Activated T-helper 2 cell treated with anti-CD3 and anti-CD28 coated beads, Interferon-gamma antibody, Interleukin-2, Interleukin-4, amounts not matched to agents 10 μg/mL and 5 μg/mL and 100 μg/mL, durations not matched to agents 14 hours and 24 hours and 36 hours (primary cell): Measurements from ENCODE around the gene MTHFD1L. TPM values are rescaled to one million over a fixed set of nuclear protein-coding genes. Genes with fewer than 3 reads are reported as not detected.

Experiments
- DNase-seq: peaks from one replicate; pipeline ENCODE4 v3.0.0; 2021; ENCODE audit warnings: low spot score
- H3K27ac Mint-ChIP-seq: one replicate; pipeline ENCODE4 v1.8.0; 2021; ENCODE audit warnings: mixed read lengths
- H3K27me3 Mint-ChIP-seq: one replicate; pipeline ENCODE4 v1.8.0; 2021; ENCODE audit warnings: low read depth, mixed read lengths
- H3K36me3 Mint-ChIP-seq: one replicate; pipeline ENCODE4 v1.8.0; 2021; ENCODE audit warnings: low read depth, mixed read lengths
- H3K4me1 Mint-ChIP-seq: one replicate; pipeline ENCODE4 v1.8.0; 2021; ENCODE audit warnings: low read depth, mixed read lengths
- H3K4me3 Mint-ChIP-seq: one replicate; pipeline ENCODE4 v1.8.0; 2021; ENCODE audit warnings: low read depth, mild to moderate bottlenecking, moderate library complexity, mixed read lengths
- H3K9me3 Mint-ChIP-seq: one replicate; pipeline ENCODE4 v1.8.0; 2021; ENCODE audit warnings: mixed read lengths
- intact Hi-C: fragments of 100-400 bp; cut with micrococcal nuclease; formaldehyde crosslinking; loops from one replicate; pipeline ENCODE4 v1.15.1; 2023
- total RNA-seq: library from RNA; stranded (reverse); gene quantifications from 2 replicates; pipeline ENCODE4 v1.2.3, GENCODE V29; 2022

The MTHFD1L gene
- total RNA-seq, 1 donor from 2014 or later, result 93.4 TPM

DNA sequence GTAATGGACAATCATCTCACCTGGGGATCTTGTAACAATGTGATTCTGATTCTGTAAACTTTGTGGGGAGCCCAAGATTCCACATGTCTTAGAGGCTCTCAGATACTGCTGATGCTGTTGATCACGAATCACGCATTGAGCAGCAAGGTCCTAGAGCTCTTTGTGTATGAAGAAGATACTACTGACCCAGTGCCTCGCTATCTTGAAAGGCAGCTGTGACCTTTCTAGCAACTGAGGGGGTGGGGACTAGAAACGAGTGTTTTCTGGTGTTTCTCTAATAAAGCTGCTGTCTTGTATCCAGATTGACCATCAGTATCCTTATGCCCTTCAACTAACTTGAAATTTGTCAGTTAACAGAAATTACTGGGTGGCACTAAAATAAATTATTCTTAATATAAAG is 142.9 kb downstream of the MTHFD1L start:
- Mint-ChIP-seq H3K36me3 (peaks cover 31% of the 10 kb centered on the region), H3K4me3 (no peak overlapping the region), H3K27me3 (no peaks in the 10 kb centered on the region), H3K4me1 (peaks cover 29% of the 10 kb centered on the region), H3K27ac (no peak overlapping the region), H3K9me3 (no peaks in the 10 kb centered on the region)
- DNase-seq, result no peak
- intact Hi-C loops, result no loop called here

GRCh38 chr6:151009576-151009975 is 144.1 kb downstream of the MTHFD1L start:
- DNase-seq, result no peak
- intact Hi-C loops, result no loop called here
- no peak overlapping the region for H3K27ac Mint-ChIP-seq
- no peak overlapping the region for H3K4me3 Mint-ChIP-seq
- H3K36me3 Mint-ChIP-seq, result peaks cover 30% of the 10 kb centered on the region
- no peaks in the 10 kb centered on the region for H3K27me3 Mint-ChIP-seq
- H3K4me1 Mint-ChIP-seq, result peaks cover 24% of the 10 kb centered on the region
- no peaks in the 10 kb centered on the region for H3K9me3 Mint-ChIP-seq

- Mint-ChIP-seq H3K4me3 (no peak overlapping the region), H3K9me3 (no peaks in the 10 kb centered on the region), H3K27me3 (no peaks in the 10 kb centered on the region), H3K27ac (no peak overlapping the region), H3K4me1 (peaks cover 20% of the 10 kb centered on the region), H3K36me3 (peaks cover 34% of the 10 kb centered on the region)
- intact Hi-C loops, result no loop called here
- no peak for DNase-seq
Observed at GRCh38 chr6:151010071-151010470, 144.6 kb downstream of the MTHFD1L start.

- Mint-ChIP-seq H3K36me3 (peaks cover 32% of the 10 kb centered on the region), H3K27me3 (no peaks in the 10 kb centered on the region)
Observed at GRCh38 chr6:151012321-151013294, 147.1 kb downstream of the MTHFD1L start.

DNA sequence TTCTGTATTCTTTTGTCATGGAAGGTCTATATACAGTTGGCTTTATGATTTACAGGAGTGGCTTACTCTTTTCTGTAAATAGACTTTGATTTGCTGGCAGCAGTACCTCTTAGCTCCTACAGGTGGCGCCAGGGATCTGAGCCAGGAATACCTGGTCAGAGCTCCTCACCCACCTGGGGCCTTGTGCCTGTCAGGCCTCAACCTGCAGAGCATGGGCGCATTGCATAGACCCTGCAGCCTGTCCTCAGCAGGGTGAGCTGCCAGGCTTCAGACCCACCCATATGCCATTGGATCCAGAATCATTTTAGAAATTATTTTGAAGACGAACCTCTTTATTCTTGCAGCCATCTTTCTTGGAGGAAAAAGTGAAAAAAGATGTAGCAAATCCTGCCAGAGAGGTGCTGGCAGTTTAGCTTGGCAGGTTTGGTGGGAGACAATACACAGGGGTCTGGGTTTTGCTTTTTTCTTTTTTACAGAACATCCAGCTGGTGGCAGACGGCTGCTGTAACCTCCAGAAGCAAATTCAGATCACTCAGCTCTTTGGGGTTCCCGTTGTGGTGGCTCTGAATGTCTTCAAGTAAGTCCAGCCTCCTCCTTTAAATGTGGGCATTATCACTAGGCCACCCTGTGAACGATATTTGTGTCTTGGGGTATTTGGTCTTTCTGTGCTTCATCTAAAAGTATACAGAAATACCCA is 149.1 kb downstream of the MTHFD1L start:
- DNase-seq, result peak; percentile 51
- intact Hi-C loops, result loop anchor here (1.0 kb wide), 2 partner anchors 310 to 321 kb away; no protein-coding TSS in a partner anchor
- Mint-ChIP-seq H3K27me3 (no peaks in the 10 kb centered on the region), H3K4me3 (no peak overlapping the region), H3K4me1 (peaks cover 4% of the 10 kb centered on the region), H3K27ac (no peak overlapping the region), H3K9me3 (no peaks in the 10 kb centered on the region), H3K36me3 (peaks cover 27% of the 10 kb centered on the region)

More at GRCh38 chr6:151012321-151013294, 147.1 kb downstream of the MTHFD1L start:
- DNase-seq, result no peak
- Mint-ChIP-seq H3K9me3 (no peaks in the 10 kb centered on the region), H3K4me3 (no peak overlapping the region), H3K27ac (no peak overlapping the region), H3K4me1 (peaks cover 4% of the 10 kb centered on the region)
- intact Hi-C loops, result no loop called here

DNA sequence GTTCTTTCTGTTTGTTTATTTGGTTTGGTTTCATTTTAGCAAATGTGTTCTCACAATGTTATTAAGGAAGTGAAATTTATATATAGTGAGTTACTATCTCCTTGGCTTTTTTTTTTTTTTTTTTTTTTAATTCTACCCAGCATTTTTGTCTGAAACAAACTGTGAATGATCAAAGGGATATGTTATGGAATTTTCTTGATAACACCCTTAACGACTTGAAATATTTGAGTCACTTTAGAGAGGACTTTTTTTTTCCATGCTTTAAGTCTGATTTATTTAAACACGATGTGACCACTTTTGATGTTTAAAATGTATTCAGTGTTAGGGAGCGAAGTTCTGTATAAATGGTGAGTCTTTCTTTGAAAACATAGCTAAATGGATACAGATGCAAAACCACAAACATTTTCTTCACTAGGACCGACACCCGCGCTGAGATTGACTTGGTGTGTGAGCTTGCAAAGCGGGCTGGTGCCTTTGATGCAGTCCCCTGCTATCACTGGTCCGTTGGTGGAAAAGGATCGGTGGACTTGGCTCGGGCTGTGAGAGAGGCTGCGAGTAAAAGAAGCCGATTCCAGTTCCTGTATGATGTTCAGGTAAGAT is 149.7 kb downstream of the MTHFD1L start:
- Mint-ChIP-seq H3K4me3 (no peak overlapping the region), H3K36me3 (peaks cover 23% of the 10 kb centered on the region), H3K4me1 (peaks cover 4% of the 10 kb centered on the region), H3K27ac (no peak overlapping the region), H3K9me3 (no peaks in the 10 kb centered on the region), H3K27me3 (no peaks in the 10 kb centered on the region)
- DNase-seq, result no peak
- intact Hi-C loops, result no loop called here

DNA sequence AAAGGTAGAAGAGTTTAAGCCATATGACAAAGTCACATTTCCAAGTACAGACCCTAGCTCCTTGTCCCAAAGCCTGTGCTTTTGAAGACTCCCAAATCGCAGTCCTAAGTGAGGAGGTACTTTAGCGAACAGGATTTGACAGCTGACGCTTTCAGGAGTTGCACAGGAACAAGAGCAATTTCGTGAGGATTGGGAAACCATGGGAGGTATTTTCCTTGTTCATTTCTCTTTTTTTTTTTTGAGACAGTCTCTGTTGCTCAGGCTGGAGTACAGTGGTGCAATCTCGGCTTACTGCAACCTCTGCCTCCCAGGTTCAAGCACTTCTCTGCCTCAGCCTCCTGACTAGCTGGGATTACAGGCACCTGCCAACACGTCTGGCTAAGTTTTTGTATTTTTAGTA is 150.6 kb downstream of the MTHFD1L start:
- H3K27ac Mint-ChIP-seq, result no peak overlapping the region
- H3K27me3 Mint-ChIP-seq, result no peaks in the 10 kb centered on the region
- peaks cover 4% of the 10 kb centered on the region for H3K4me1 Mint-ChIP-seq
- H3K4me3 Mint-ChIP-seq, result no peak overlapping the region
- DNase-seq, result no peak
- peaks cover 26% of the 10 kb centered on the region for H3K36me3 Mint-ChIP-seq
- intact Hi-C loops, result no loop called here
- no peaks in the 10 kb centered on the region for H3K9me3 Mint-ChIP-seq

DNA sequence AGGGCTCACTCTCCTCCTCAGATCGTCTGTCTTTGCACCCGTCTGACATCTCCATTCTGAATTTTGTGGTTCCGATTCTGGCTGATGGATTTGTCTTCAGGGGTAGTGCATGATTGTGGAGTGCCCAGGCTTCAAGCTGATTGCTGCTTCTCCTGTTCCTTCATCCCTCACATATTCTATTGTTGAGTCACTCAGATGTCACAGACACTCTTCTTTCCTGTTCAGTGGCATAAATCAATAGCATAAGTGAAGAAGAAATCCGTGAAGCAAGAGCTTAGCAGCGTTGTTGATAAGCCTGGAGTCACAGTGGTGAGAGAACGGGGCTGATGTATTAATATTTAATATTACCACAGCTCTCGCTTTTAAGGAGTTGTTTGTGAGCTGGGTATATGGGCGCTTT is 152.5 kb downstream of the MTHFD1L start:
- Mint-ChIP-seq H3K4me3 (no peak overlapping the region), H3K9me3 (no peaks in the 10 kb centered on the region), H3K27ac (no peak overlapping the region), H3K4me1 (peaks cover 4% of the 10 kb centered on the region), H3K36me3 (peaks cover 31% of the 10 kb centered on the region), H3K27me3 (no peaks in the 10 kb centered on the region)
- intact Hi-C loops, result no loop called here
- DNase-seq, result no peak

- intact Hi-C loops, result no loop called here
- Mint-ChIP-seq H3K9me3 (no peaks in the 10 kb centered on the region), H3K4me1 (peaks cover 4% of the 10 kb centered on the region), H3K27ac (no peak overlapping the region), H3K4me3 (no peak overlapping the region), H3K36me3 (peaks cover 35% of the 10 kb centered on the region), H3K27me3 (no peaks in the 10 kb centered on the region)
- no peak for DNase-seq
Observed at GRCh38 chr6:151018911-151019782, 153.6 kb downstream of the MTHFD1L start.

DNA sequence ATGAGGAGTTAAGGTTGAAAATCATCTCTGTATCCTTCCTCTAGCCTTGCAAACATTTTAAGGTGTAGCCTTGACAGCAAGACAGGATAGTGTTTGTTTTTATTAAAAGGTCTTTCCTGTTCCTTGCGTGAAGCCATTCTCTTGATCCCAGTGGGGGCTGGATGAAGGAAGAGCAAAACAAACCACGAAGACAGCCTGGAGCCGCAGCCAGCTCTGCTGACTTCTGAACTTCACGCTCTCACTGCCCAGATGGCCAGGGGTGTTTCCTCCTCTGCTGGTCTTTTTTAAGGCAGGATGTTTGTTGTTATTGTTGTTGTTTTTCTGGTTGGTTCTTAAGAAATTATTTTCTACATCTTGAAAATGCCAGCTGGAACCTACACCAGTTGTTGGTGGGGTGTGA is 156.4 kb downstream of the MTHFD1L start:
- H3K4me3 Mint-ChIP-seq, result no peak overlapping the region
- intact Hi-C loops, result no loop called here
- no peak overlapping the region for H3K27ac Mint-ChIP-seq
- H3K36me3 Mint-ChIP-seq, result peaks cover 33% of the 10 kb centered on the region
- no peaks in the 10 kb centered on the region for H3K9me3 Mint-ChIP-seq
- no peaks in the 10 kb centered on the region for H3K4me1 Mint-ChIP-seq
- H3K27me3 Mint-ChIP-seq, result no peaks in the 10 kb centered on the region
- DNase-seq, result no peak

- Mint-ChIP-seq H3K36me3 (peaks cover 36% of the 10 kb centered on the region), H3K27ac (peak overlapping the region; percentile 39), H3K4me3 (no peak overlapping the region), H3K27me3 (no peaks in the 10 kb centered on the region), H3K4me1 (peaks cover 1% of the 10 kb centered on the region), H3K9me3 (peaks cover 2% of the 10 kb centered on the region)
- no peak for DNase-seq
- intact Hi-C loops, result no loop called here
Observed at GRCh38 chr6:151022492-151022891, 157.0 kb downstream of the MTHFD1L start.

DNA sequence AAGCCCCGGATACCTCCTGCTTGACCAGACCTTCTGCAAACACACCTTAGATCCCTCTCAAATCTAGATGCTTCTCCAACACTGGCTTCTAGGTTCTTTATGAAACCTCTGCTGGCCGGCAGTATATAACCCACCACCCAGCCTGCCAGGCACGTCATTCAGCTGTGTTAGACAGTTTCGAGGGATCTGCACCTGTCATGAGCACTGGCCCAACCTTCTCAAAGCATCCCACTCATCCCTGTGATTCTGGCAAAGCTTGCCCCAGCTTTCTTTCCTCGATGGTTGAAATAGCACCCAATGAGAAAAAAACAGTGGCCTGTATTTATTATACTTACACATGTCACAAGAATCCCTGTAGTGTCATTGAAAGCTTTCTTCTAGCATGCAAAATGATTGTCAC is 157.8 kb downstream of the MTHFD1L start:
- intact Hi-C loops, result no loop called here
- H3K36me3 Mint-ChIP-seq, result peaks cover 44% of the 10 kb centered on the region
- H3K4me3 Mint-ChIP-seq, result no peak overlapping the region
- H3K27me3 Mint-ChIP-seq, result no peaks in the 10 kb centered on the region
- H3K9me3 Mint-ChIP-seq, result peaks cover 10% of the 10 kb centered on the region
- peaks cover 9% of the 10 kb centered on the region for H3K4me1 Mint-ChIP-seq
- DNase-seq, result no peak
- no peak overlapping the region for H3K27ac Mint-ChIP-seq
